Hepatocyte (in vitro differentiated cells): ENCODE data around the gene BMAL1. TPM values are rescaled to one million over a fixed set of nuclear protein-coding genes. Genes with fewer than 3 reads are reported as not detected.

Source experiments
- DNase-seq: peaks from one replicate; pipeline ENCODE4 v3.0.0-alpha.2; 2016; ENCODE audit warnings: low spot score
- H2AFZ ChIP-seq: fragments of 200-600 bp; sonication (generic); 2 replicates; pipeline ENCODE4 v1.6.0; 2016; ENCODE audit warnings: antibody characterized with exemption, mild to moderate bottlenecking
- H3K27ac ChIP-seq: fragments of 200-600 bp; sonication (generic); 2 replicates; pipeline ENCODE4 v1.5.1; 2016; ENCODE audit warnings: mild to moderate bottlenecking
- H3K27me3 ChIP-seq: fragments of 200-600 bp; sonication (generic); 2 replicates; pipeline ENCODE4 v1.6.1; 2016
- H3K36me3 ChIP-seq: fragments of 200-600 bp; sonication (generic); replicated peaks from 2 replicates; pipeline ENCODE4 v1.5.1; 2016; ENCODE audit warnings: low read depth; ENCODE audit not compliant: insufficient read depth
- H3K4me1 ChIP-seq: fragments of 200-600 bp; sonication (generic); 2 replicates; pipeline ENCODE4 v1.5.1; 2016; ENCODE audit warnings: mild to moderate bottlenecking, moderate library complexity; ENCODE audit not compliant: insufficient read depth
- H3K4me2 ChIP-seq: fragments of 200-600 bp; sonication (generic); 2 replicates; pipeline ENCODE4 v1.6.0; 2016
- H3K4me3 ChIP-seq: fragments of 200-600 bp; sonication (generic); 2 replicates; pipeline ENCODE4 v1.5.1; 2016; ENCODE audit warnings: mild to moderate bottlenecking
- H3K79me2 ChIP-seq: fragments of 200-600 bp; sonication (generic); 2 replicates; pipeline ENCODE4 v1.6.0; 2017; ENCODE audit warnings: mild to moderate bottlenecking
- H3K9me2 ChIP-seq: fragments of 200-600 bp; sonication (generic); replicated peaks from 2 replicates; pipeline ENCODE4 v1.6.0; 2017; ENCODE audit warnings: mild to moderate bottlenecking; ENCODE audit not compliant: insufficient read depth
- H3K9me3 ChIP-seq: fragments of 200-600 bp; sonication (generic); 2 replicates; pipeline ENCODE4 v1.5.1; 2016; ENCODE audit warnings: low read depth, mild to moderate bottlenecking
- H4K20me1 ChIP-seq: fragments of 200-600 bp; sonication (generic); 2 replicates; pipeline ENCODE4 v1.6.0; 2016; ENCODE audit warnings: mild to moderate bottlenecking; ENCODE audit not compliant: insufficient read depth, poor library complexity, severe bottlenecking
- CTCF ChIP-seq: fragments of 200-600 bp; sonication (generic); IDR thresholded peaks from 2 replicates; pipeline ENCODE4 v1.5.1; 2016; ENCODE audit warnings: antibody characterized with exemption, mild to moderate bottlenecking; ENCODE audit not compliant: poor library complexity
- EZH2 ChIP-seq: fragments of 200-600 bp; sonication (generic); IDR thresholded peaks from 2 replicates; pipeline ENCODE4 v1.6.1; 2016; ENCODE audit warnings: antibody characterized with exemption, mild to moderate bottlenecking, borderline replicate concordance
- EZH2phosphoT487 ChIP-seq: fragments of 200-600 bp; sonication (generic); IDR thresholded peaks from one replicate; pipeline ENCODE4 v1.6.1; 2018; ENCODE audit warnings: antibody characterized with exemption, mild to moderate bottlenecking, low read depth, moderate library complexity; ENCODE audit not compliant: unreplicated experiment, severe bottlenecking
- WGBS: methylation state at CpG from one replicate; pipeline ENCODE4 v1.1.6; 2016; ENCODE audit warnings: low lambda C conversion rate; ENCODE audit errors: missing lambda C conversion rate; 5-methylcytosine and 5-hydroxymethylcytosine counted together
- polyA plus RNA-seq: library from polyadenylated mRNA; unstranded; fragments of >200 nt; fragmentation: Nextera tagmentation; extraction: Ambion mirVana; gene quantifications from 2 replicates; pipeline ENCODE4 v1.2.1, GENCODE V29; 2016
- total RNA-seq: library from RNA; depleted of rRNA; stranded (reverse); fragments of >200 nt; gene quantifications from 2 replicates; pipeline ENCODE4 v1.2.3, GENCODE V29; 2014

The BMAL1 gene
- total and polyA plus RNA-seq, 2 experiments from 2014 or later = 8.7 to 12.7 TPM

DNA sequence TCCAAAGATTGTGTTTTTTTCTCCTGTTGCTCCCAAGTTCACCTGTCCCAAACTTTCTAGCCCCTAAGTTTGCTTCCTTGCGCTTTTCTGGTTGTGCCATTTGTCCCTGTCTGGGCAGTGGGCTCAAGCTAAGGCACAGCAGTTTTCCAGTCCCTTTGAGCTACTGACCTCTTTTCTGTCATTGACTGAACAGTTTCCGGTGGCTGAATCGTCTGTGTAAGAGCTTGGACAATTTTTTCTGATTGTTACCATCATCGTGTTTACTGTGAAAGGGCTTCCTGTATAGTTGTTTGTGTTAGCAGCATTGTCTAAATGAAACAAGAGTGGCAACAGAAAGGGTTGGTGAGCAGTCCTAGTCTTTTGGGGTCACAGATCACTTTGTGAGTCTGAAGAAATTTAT, 49.8 kb downstream of the BMAL1 start:
- 83% methylated on average over 4 of the region's 4 CpGs for WGBS
- Histone ChIP-seq H3K36me3 (no peaks in the 10 kb centered on the region), H3K4me2 (no peak overlapping the region), H3K4me3 (no peak overlapping the region), H3K4me1 (no peaks in the 10 kb centered on the region), H3K79me2 (no peaks in the 10 kb centered on the region), H4K20me1 (no peaks in the 10 kb centered on the region), H3K9me2 (no peaks in the 10 kb centered on the region), H2AFZ (no peak overlapping the region), H3K9me3 (no peaks in the 10 kb centered on the region), H3K27ac (no peak overlapping the region), H3K27me3 (no peaks in the 10 kb centered on the region)
- DNase-seq = no peak
- no peak for TF ChIP-seq EZH2phosphoT487
- no peak for TF ChIP-seq EZH2
- TF ChIP-seq CTCF = no peak

GRCh38 chr11:13328286-13328685, 50.7 kb downstream of the BMAL1 start:
- Histone ChIP-seq H3K79me2 (no peaks in the 10 kb centered on the region), H3K4me3 (no peak overlapping the region), H3K9me2 (no peaks in the 10 kb centered on the region), H3K27ac (no peak overlapping the region), H3K27me3 (no peaks in the 10 kb centered on the region), H3K4me1 (peaks cover 7% of the 10 kb centered on the region), H3K4me2 (no peak overlapping the region), H3K36me3 (no peaks in the 10 kb centered on the region), H3K9me3 (no peaks in the 10 kb centered on the region), H2AFZ (no peak overlapping the region), H4K20me1 (no peaks in the 10 kb centered on the region)
- TF ChIP-seq EZH2 (no peak), CTCF (no peak), EZH2phosphoT487 (no peak)
- DNase-seq = no peak
- WGBS = 80% methylated on average over 5 of the region's 5 CpGs

DNA sequence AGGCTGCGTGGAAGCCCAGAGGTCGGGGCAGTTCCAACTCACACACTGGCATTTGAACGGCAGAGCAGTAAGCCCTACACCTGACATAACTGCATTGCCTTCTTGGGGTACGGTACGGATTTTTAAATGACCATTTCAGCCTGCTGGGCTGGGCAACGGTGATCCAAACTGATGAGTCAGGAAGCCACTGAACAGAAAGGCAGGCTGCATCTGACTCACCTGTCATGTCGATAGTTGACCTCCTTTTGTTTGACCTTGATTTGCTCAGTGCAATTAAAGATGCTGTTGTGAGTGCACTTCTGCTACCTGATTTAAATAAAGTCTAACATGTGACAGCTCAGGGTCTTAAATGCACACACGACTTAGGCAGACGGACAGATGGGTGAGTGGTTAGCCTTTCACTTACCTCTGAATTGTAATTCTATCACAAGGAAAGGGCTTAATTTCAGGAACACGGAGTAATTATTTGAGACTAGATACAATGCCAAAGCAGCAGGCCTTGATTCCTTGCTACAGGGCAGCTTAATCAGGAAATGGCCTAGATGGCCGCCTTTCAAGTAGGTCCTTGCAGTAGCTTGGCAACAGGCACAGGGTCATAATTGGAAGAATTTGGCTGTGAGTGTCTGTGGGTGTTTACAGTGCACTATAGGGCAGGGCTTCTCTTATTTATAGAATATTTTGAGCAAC, 52.2 kb downstream of the BMAL1 start:
- no peaks in the 10 kb centered on the region for H3K9me2 ChIP-seq
- DNase-seq = no peak
- no peak for TF ChIP-seq EZH2phosphoT487
- no peak for TF ChIP-seq CTCF
- no peak for TF ChIP-seq EZH2
- H3K27me3 ChIP-seq = no peaks in the 10 kb centered on the region
- no peaks in the 10 kb centered on the region for H3K9me3 ChIP-seq
- H3K4me3 ChIP-seq = no peak overlapping the region
- no peak overlapping the region for H3K4me2 ChIP-seq
- no peaks in the 10 kb centered on the region for H3K36me3 ChIP-seq
- H3K4me1 ChIP-seq = peaks cover 9% of the 10 kb centered on the region
- no peaks in the 10 kb centered on the region for H3K79me2 ChIP-seq
- no peak overlapping the region for H2AFZ ChIP-seq
- 88% methylated on average over 11 of the region's 11 CpGs for WGBS
- H4K20me1 ChIP-seq = no peaks in the 10 kb centered on the region
- H3K27ac ChIP-seq = no peak overlapping the region
